AG10803 (cell line): ENCODE results near the gene GSTA1.

Experiments
- DNase-seq: peaks from one replicate; pipeline ENCODE4 v3.0.0; 2010; ENCODE audit warnings: low read depth
- H3K4me3 ChIP-seq: 2 replicates; pipeline ENCODE4 v1.5.1; 2011; ENCODE audit warnings: mild to moderate bottlenecking, low read length, control low read depth
- CTCF ChIP-seq: conservative IDR thresholded peaks from 2 replicates; pipeline ENCODE4 v1.5.1; 2011; ENCODE audit warnings: mild to moderate bottlenecking, low read length, control low read depth, inconsistent platforms

The GSTA1 gene

GRCh38 chr6:52745764-52746201 is 57.8 kb downstream of the GSTA1 start:
- no peak overlapping the region for H3K4me3 ChIP-seq
- DNase-seq, result no peak
- TF ChIP-seq CTCF, result no peak

- no peak overlapping the region for H3K4me3 ChIP-seq
- no peak for TF ChIP-seq CTCF
- DNase-seq, result peak; percentile 45
Observed at GRCh38 chr6:52741872-52742271, 61.7 kb downstream of the GSTA1 start.
